CD4-positive, alpha-beta T cell treated with Interleukin-2 at 100 ng/mL for 4 hours (primary cell): ENCODE data around the gene TAS2R30.

Experiments
- DNase-seq: peaks from one replicate; pipeline ENCODE4 v3.0.0-alpha.2; 2020; ENCODE audit warnings: low spot score

Gene TAS2R30, protein sequence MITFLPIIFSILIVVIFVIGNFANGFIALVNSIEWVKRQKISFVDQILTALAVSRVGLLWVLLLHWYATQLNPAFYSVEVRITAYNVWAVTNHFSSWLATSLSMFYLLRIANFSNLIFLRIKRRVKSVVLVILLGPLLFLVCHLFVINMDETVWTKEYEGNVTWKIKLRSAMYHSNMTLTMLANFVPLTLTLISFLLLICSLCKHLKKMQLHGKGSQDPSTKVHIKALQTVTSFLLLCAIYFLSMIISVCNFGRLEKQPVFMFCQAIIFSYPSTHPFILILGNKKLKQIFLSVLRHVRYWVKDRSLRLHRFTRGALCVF

GRCh38 chr12:11134305-11134704 is at the start of gene TAS2R30:
TAS2R30 (minus strand) TSS chr12:11134644; CDS start chr12:11134244, 400 bp downstream.
- DNase-seq: no peak

- no peak for DNase-seq
Observed at GRCh38 chr12:11183011-11183410, 48.6 kb upstream of the TAS2R30 start.

- DNase-seq: no peak
Observed at GRCh38 chr12:11182529-11182928, 48.1 kb upstream of the TAS2R30 start.

GRCh38 chr12:11178250-11178649 is 43.8 kb upstream of the TAS2R30 start:
- DNase-seq: no peak

DNA sequence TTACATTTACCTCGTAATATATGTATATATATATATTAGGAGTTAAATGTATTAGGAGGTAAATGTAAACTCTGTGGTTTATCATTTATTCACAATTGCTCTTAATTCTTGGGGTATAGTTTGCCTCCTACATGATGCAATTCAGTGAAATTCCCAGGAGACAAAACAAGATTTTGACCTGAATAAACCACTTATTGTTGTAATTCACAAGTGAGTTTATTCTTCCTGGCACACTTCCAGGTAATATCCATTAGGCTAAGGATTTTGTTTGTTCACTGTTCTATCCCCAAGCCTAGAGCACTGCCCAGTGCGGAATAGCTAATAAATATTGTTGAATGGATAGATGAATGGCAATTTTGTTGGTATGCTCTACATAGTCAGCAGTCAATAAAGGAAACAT is 39.6 kb upstream of the TAS2R30 start:
- DNase-seq: no peak

DNA sequence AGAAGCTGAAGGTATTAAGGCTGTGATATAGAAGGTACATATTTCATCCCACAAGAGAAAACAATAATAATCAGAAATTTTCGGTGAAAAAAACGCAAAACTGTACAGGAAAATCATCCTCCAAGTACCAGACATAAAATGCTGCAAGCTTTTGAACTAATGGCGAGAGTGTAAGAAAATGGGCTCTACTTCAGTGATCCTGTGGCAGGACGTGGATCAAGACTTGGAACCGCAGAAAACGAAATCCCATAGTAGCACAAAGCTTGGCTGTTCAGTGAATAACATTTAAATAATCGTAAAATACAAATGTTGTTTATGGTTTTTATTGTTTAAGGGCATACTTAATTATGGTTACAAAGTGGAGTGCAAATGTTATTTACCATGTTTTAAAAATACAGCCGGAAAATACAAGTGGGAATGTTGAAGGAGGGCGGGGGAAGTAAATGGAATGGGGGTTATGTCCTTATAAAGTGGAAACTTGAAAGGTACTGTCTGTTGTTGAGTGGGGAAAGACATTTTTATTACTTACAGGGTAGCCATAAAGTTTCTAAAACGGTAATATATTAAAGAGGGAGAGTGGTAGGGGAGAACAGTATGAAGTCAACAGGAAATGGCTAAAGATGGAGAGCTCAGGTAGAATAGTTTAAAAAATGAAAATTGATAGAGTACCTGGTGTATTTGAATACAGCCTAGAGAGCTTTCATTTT is 37.7 kb upstream of the TAS2R30 start:
- DNase-seq: no peak

GRCh38 chr12:11171145-11171968 is 36.9 kb upstream of the TAS2R30 start, which contains the start of gene SMIM10L1:
SMIM10L1 (plus strand) TSS chr12:11171194; CDS start chr12:11171357, 163 bp downstream.
- peak; percentile 90 for DNase-seq

DNA sequence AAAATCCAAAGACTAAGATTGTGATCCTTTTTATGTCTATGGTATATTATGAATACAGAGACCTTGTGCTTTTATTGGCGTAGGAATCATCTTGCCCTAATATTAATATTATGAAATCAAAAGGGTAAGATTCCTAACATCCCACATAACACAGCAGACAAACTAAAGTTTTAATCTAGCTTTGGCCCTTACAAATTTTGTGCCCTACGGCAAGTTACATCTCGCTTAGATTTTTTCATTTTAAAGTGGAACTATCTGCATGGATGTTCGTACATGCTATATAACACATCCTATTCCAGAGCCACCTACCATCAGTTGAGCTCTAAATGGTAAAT is 36.3 kb upstream of the TAS2R30 start:
- DNase-seq: no peak

DNA sequence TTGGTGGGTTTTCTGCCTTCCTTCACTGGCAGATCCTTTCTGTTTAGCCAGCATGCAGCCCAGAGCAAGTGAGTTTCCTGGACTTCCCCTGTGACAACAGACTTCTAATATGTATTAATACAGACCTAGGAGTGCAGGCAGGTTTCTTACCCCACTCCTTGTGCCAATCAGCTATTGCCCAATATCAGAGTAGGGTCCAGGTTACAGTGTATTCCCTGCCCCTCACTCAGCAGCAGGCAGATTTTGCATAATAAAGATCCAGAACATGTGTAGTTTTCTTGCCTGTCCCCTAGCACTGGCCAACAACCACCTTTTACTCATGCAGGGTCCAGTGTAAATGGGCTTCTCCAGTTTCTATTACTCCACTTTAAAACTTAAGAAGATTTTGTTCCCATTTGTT is 31.9 kb upstream of the TAS2R30 start:
- DNase-seq: no peak

DNA sequence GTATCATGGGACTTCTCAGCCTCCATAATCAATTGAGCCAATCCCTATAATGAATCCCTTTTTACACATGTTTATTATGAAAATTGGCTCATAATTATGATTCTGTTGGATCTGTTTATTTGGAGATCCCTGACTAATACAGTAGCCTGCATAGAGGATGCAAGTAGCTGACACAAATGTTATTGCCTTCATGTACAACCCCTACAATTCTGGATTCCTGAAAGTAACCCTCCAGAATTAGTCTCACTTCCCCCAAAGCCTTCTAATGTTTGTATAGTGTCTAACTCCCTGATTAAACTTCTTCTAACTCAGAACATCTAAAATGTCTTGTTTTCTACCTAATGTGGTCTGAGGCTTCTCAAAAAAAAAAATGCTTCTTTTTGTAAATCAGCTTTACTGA is 29.9 kb upstream of the TAS2R30 start:
- no peak for DNase-seq

- DNase-seq: no peak
Observed at GRCh38 chr12:11162502-11162901, 28.1 kb upstream of the TAS2R30 start.

- DNase-seq: no peak
Observed at GRCh38 chr12:11158885-11159444, 24.5 kb upstream of the TAS2R30 start.

DNA sequence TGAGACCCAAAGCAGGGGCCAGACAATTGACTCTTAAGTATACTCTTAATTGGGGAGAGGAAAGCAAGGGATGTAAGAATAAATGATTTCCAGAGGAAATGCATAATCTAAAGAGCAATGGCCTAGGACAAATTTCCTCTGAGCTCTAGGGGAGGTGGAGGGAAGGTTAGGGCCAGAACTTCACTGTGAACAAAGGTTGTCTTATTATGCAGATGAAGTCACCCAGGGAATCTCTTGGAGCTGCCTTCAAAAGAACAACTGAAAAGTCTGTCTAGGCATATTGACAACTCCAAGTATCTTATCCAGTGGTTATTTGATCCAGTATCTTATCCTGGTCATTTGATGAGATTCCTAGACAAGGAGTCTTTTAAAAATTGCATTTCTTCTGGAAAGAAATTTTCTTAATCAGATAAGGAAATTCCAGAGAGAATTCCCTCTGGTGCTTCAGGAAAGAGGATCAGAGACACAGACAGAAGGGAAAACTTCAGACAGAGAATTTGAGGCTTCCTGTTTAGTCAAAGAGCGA is 20.0 kb upstream of the TAS2R30 start:
- DNase-seq: no peak

DNA sequence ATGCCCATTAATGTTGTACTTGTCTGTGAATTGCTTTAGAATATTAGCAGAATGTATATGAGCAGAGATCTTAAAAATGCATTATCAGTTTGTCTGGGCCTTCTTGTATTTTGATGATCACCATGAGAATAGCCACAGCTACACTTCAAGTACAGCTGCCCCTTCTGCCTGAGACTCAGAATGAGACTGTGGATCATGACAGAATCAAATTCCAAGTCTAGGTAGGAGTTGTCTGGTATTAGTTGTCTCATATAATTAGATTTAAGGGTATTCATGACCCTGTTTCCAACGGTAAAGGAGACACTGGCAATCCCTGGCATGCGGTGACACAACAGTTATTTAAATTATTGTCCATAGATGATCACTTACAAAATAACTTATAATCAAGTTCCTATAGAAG is 18.3 kb upstream of the TAS2R30 start:
- no peak for DNase-seq

- DNase-seq: no peak
Observed at GRCh38 chr12:11150832-11151231, 16.4 kb upstream of the TAS2R30 start.

GRCh38 chr12:11147420-11147819 is 13.0 kb upstream of the TAS2R30 start:
- DNase-seq: no peak

GRCh38 chr12:11144297-11144696 is 9.9 kb upstream of the TAS2R30 start:
- no peak for DNase-seq

DNA sequence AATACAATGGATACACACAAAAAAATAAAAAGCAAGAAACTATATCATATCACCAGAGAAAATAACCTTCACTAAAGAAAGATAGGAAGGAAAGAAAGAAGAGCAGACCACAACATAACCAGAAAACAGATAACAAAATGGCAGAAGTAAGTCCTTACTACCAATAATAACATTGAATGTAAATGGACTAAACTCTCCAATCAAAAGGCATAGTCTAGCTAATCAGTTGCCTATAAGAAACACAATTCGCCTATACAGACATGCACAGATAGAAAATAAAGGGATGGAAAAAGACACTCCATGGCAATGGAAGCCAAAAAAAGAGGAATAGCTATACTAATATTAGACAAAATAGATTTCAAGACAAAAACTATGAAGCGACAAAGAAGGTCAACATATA is 8.9 kb upstream of the TAS2R30 start:
- DNase-seq: no peak

GRCh38 chr12:11136075-11136474 is 1.6 kb upstream of the TAS2R30 start:
- DNase-seq: no peak

DNA sequence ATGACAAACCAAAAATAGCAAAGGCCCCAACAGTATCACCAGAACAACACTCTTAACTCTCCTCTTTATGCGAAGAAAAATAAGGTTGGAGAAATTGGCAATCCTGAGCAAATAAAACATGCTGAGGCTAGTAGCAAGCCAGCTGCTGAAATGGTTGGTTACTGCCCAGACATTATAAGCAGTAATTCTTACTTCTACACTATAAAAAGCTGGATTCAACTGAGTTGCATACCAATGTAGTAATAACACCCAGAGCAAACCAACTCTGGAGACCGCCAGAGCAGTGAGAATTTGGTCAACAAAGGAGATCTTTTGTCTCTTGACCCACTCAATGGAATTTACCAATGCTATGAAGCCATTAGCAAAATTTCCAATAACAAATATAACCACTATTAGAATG is 628 bp downstream of the TAS2R30 start:
- DNase-seq: no peak

DNA sequence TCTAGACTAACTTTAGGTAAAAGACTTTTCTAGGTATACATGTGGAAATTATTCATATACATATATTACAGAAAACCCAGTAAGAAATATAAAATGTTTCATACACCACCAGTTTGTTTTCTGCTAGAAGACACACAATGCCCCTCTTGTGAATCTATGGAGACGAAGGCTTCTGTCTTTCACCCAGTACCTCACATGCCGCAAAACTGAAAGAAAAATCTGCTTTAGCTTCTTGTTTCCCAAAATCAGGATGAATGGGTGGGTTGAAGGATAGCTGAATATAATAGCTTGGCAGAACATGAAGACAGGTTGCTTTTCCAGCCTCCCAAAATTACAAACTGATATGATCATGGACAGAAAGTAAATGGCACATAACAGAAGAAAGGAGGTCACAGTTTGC is 1.3 kb downstream of the TAS2R30 start:
- no peak for DNase-seq

GRCh38 chr12:11130999-11131398 is 3.4 kb downstream of the TAS2R30 start:
- DNase-seq: no peak
